ENCODE measurements around the gene DIDO1.

The DIDO1 gene

GRCh38 chr20:62949962-62950361 lies 23.7 kb upstream of the DIDO1 start:
- no peak for DNase-seq

GRCh38 chr20:62949153-62949821 lies 23.0 kb upstream of the DIDO1 start:
- DNase-seq: no peak

GRCh38 chr20:62947532-62948300 lies 21.4 kb upstream of the DIDO1 start:
- DNase-seq: no peak

GRCh38 chr20:62946918-62947317 lies 20.6 kb upstream of the DIDO1 start:
- DNase-seq: no peak

- DNase-seq: no peak
These were observed 19.6 kb upstream of the DIDO1 start for GRCh38 chr20:62945771-62946339.

GRCh38 chr20:62944746-62945145 lies 18.4 kb upstream of the DIDO1 start:
- DNase-seq: no peak

- no peak for DNase-seq
These were observed 17.9 kb upstream of the DIDO1 start for GRCh38 chr20:62944184-62944583.

GRCh38 chr20:62943396-62943795 lies 17.1 kb upstream of the DIDO1 start:
- DNase-seq: no peak

GRCh38 chr20:62942456-62942855 lies 16.2 kb upstream of the DIDO1 start:
- DNase-seq: no peak

- no peak for DNase-seq
These were observed 15.5 kb upstream of the DIDO1 start for GRCh38 chr20:62941792-62942191.

GRCh38 chr20:62940875-62941274 lies 14.6 kb upstream of the DIDO1 start:
- DNase-seq: no peak

GRCh38 chr20:62938105-62938888 lies 12.0 kb upstream of the DIDO1 start, which contains the start of gene GID8:
TSS of gene GID8 (plus strand) at chr20:62938147. CDS start at chr20:62941503, 3,356 bp downstream.
- DNase-seq: no peak

GRCh38 chr20:62937268-62938104 lies 11.2 kb upstream of the DIDO1 start:
- DNase-seq: peak; percentile 86

GRCh38 chr20:62935968-62936585 lies 9.8 kb upstream of the DIDO1 start:
- DNase-seq: no peak

GRCh38 chr20:62935204-62935967 lies 9.1 kb upstream of the DIDO1 start:
- no peak for DNase-seq

GRCh38 chr20:62933966-62934365 lies 7.7 kb upstream of the DIDO1 start:
- no peak for DNase-seq

- DNase-seq: no peak
These were observed 5.2 kb upstream of the DIDO1 start for GRCh38 chr20:62931464-62931863.

- DNase-seq: no peak
These were observed 2.8 kb upstream of the DIDO1 start for GRCh38 chr20:62929051-62929538.

- no peak for DNase-seq
These were observed 2.1 kb upstream of the DIDO1 start for GRCh38 chr20:62928246-62928939.

GRCh38 chr20:62927128-62927705 lies 912 bp upstream of the DIDO1 start:
- no peak for DNase-seq

All from NCI-H2081 treated with DMSO at 0.1 percent for 48 hours (cell line).